Caco-2 (cell line): ENCODE measurements around the gene TIMP4. TPM values are rescaled to one million over a fixed set of nuclear protein-coding genes. Genes with fewer than 3 reads are reported as not detected.
A peak's percentile ranks its signal among the peaks of the same experiment; 100 is the strongest.

Experiments used
- BruUV-seq: library from RNA; stranded (reverse); fragments of 400-500 nt; replicated peaks from 2 replicates; lab custom pipeline; 2021; lab: Mats Ljungman, UMichigan
- CTCF ChIA-PET: fragments of 300-600 bp; sonication (Branson Sonifier 250); formaldehyde crosslinking; loops from one replicate; lab custom pipeline; 2022; ENCODE audit warnings: antibody characterized with exemption; lab: Charles Lee
- POLR2A ChIA-PET: fragments of 300-600 bp; sonication (Branson Sonifier 250); formaldehyde crosslinking; loops from one replicate; lab custom pipeline; 2022; ENCODE audit warnings: antibody characterized with exemption; lab: Charles Lee
- DNase-seq, 2 experiments: peaks; one replicate each; pipeline versions ENCODE4 v3.0.0 to v3.0.0-alpha.2; 2020 to 2022
- H3K27me3 ChIP-seq: replicated peaks from 2 replicates; pipeline ENCODE4 v1.6.0; 2011; ENCODE audit warnings: low read length; ENCODE audit not compliant: control insufficient read depth, insufficient read depth
- H3K36me3 ChIP-seq: 2 replicates; pipeline ENCODE4 v1.5.1; 2011; ENCODE audit warnings: low read length; ENCODE audit not compliant: control insufficient read depth, insufficient read depth
- H3K4me1 ChIP-seq: fragments of 250-450 bp; sonication (Bioruptor Pico); 2 replicates; pipeline ENCODE4 v1.5.1; 2020; ENCODE audit warnings: mild to moderate bottlenecking
- H3K4me3 ChIP-seq: 2 replicates; pipeline ENCODE4 v1.5.1; 2011; ENCODE audit warnings: low read depth, mild to moderate bottlenecking, control low read depth, low read length
- H3K9me3 ChIP-seq: fragments of 250-450 bp; sonication (Bioruptor Pico); 2 replicates; pipeline ENCODE4 v1.5.1; 2020; ENCODE audit warnings: mild to moderate bottlenecking, moderate library complexity
- H3K27ac Mint-ChIP-seq: one replicate; pipeline ENCODE4 v1.8.0; 2022; ENCODE audit warnings: mixed read lengths; ENCODE audit not compliant: unreplicated experiment
- H3K27me3 Mint-ChIP-seq: one replicate; pipeline ENCODE4 v1.8.0; 2022; ENCODE audit warnings: mixed read lengths; ENCODE audit not compliant: insufficient read depth, unreplicated experiment
- H3K36me3 Mint-ChIP-seq: one replicate; pipeline ENCODE4 v1.8.0; 2022; ENCODE audit warnings: mild to moderate bottlenecking, mixed read lengths; ENCODE audit not compliant: insufficient read depth, unreplicated experiment
- H3K4me1 Mint-ChIP-seq: one replicate; pipeline ENCODE4 v1.8.0; 2022; ENCODE audit warnings: low read depth, mixed read lengths; ENCODE audit not compliant: unreplicated experiment
- H3K4me3 Mint-ChIP-seq: one replicate; pipeline ENCODE4 v1.8.0; 2022; ENCODE audit warnings: mild to moderate bottlenecking, moderate library complexity, mixed read lengths; ENCODE audit not compliant: unreplicated experiment
- H3K9me3 Mint-ChIP-seq: one replicate; pipeline ENCODE4 v1.8.0; 2022; ENCODE audit warnings: mixed read lengths; ENCODE audit not compliant: unreplicated experiment
- CTCF ChIP-seq, 2 experiments: fragments of 200-600 bp in 1 of 2; IDR thresholded peaks; 1 replicate in 1 of 2; 2 replicates in 1 of 2; pipeline versions ENCODE4 v1.5.1 to v1.8.0; 2011 to 2022; ENCODE audit warnings: antibody characterized with exemption in 1 of 2, control low read depth in 1 of 2, inconsistent platforms in 1 of 2, low read depth in 1 of 2, low read length in 1 of 2, mild to moderate bottlenecking in 1 of 2, moderate library complexity in 1 of 2; ENCODE audit not compliant: insufficient read depth in 1 of 2, severe bottlenecking in 1 of 2, unreplicated experiment in 1 of 2
- intact Hi-C: fragments of 100-400 bp; cut with micrococcal nuclease; formaldehyde crosslinking; loops from one replicate; pipeline ENCODE4 v1.10.0; 2022; ENCODE audit not compliant: unreplicated experiment
- total RNA-seq: library from RNA; stranded (reverse); gene quantifications from 2 replicates; pipeline ENCODE4 v1.2.3, GENCODE V29; 2022

Gene TIMP4
- total RNA-seq, 1 experiment from 2014 or later = 1.4 TPM

DNA sequence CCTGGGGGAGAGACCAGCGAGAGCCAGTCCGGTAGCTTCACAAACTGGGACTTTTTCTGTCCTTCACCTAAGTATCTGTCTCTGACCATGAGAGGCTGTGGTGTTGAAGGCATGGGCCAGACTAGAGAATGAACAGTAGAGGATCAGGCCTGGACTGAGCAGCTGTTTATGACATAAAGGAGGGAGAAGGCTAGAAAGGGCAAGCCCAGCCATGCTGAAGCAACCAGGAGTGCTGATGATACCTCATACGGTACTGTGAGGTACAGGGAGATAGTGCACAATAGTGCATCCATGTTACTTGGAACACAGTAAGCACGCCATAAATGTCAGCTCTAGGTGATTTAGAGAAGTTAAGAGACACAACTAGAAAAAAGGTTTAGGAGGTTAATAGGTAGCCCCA lies 22.6 kb upstream of the TIMP4 start:
- H3K4me1 ChIP-seq = peaks cover 11% of the 10 kb centered on the region; the same call in 1 of the 2 replicates
- no peak overlapping the region for H3K4me3 ChIP-seq
- H3K9me3 Mint-ChIP-seq = no peaks in the 10 kb centered on the region
- H3K27me3 ChIP-seq = no peaks in the 10 kb centered on the region
- no peak for DNase-seq
- H3K4me1 Mint-ChIP-seq = peaks cover 6% of the 10 kb centered on the region
- no peaks in the 10 kb centered on the region for H3K27me3 Mint-ChIP-seq
- H3K36me3 Mint-ChIP-seq = no peaks in the 10 kb centered on the region
- peak overlapping the region; percentile 38 for H3K27ac Mint-ChIP-seq
- CTCF ChIA-PET = no interaction called here
- H3K4me3 Mint-ChIP-seq = no peak overlapping the region
- POLR2A ChIA-PET = no interaction called here
- TF ChIP-seq CTCF (IDR thresholded peaks at IDR 0.05; ENCODE audit: insufficient read depth in 1 of 2, low read depth in 1 of 2, low read length in 1 of 2, severe bottlenecking in 1 of 2, unreplicated experiment in 1 of 2) = no peak
- intact Hi-C loops = loop anchor here (5.0 kb wide), 1 partner anchor 51 kb away; no protein-coding TSS in a partner anchor
- H3K36me3 ChIP-seq = no peaks in the 10 kb centered on the region
- no TSS peak for BruUV-seq
- no peaks in the 10 kb centered on the region for H3K9me3 ChIP-seq

GRCh38 chr3:12180631-12181030 lies 21.9 kb upstream of the TIMP4 start:
- Histone ChIP-seq H3K9me3 (no peaks in the 10 kb centered on the region), H3K27me3 (no peaks in the 10 kb centered on the region), H3K36me3 (no peaks in the 10 kb centered on the region), H3K4me1 (peaks cover 14% of the 10 kb centered on the region), H3K4me3 (no peak overlapping the region)
- H3K36me3 Mint-ChIP-seq = no peaks in the 10 kb centered on the region
- H3K27me3 Mint-ChIP-seq = no peaks in the 10 kb centered on the region
- POLR2A ChIA-PET = no interaction called here
- H3K4me3 Mint-ChIP-seq = no peak overlapping the region
- DNase-seq = no peak
- no peak for TF ChIP-seq CTCF (IDR thresholded peaks at IDR 0.05; ENCODE audit: insufficient read depth in 1 of 2, low read depth in 1 of 2, low read length in 1 of 2, severe bottlenecking in 1 of 2, unreplicated experiment in 1 of 2)
- CTCF ChIA-PET = no interaction called here
- no peaks in the 10 kb centered on the region for H3K9me3 Mint-ChIP-seq
- no TSS peak for BruUV-seq
- H3K27ac Mint-ChIP-seq = no peak overlapping the region
- intact Hi-C loops = loop anchor here (5.0 kb wide), 1 partner anchor 52 kb away; no protein-coding TSS in a partner anchor
- peaks cover 6% of the 10 kb centered on the region for H3K4me1 Mint-ChIP-seq

- no peak for TF ChIP-seq CTCF (IDR thresholded peaks at IDR 0.05; ENCODE audit: insufficient read depth in 1 of 2, low read depth in 1 of 2, low read length in 1 of 2, severe bottlenecking in 1 of 2, unreplicated experiment in 1 of 2)
- no peaks in the 10 kb centered on the region for H3K9me3 Mint-ChIP-seq
- H3K36me3 Mint-ChIP-seq = no peaks in the 10 kb centered on the region
- BruUV-seq = no TSS peak
- CTCF ChIA-PET = no interaction called here
- Histone ChIP-seq H3K9me3 (no peaks in the 10 kb centered on the region), H3K4me1 (peaks cover 14% of the 10 kb centered on the region), H3K27me3 (no peaks in the 10 kb centered on the region), H3K36me3 (no peaks in the 10 kb centered on the region), H3K4me3 (no peak overlapping the region)
- H3K4me1 Mint-ChIP-seq = peaks cover 6% of the 10 kb centered on the region
- H3K4me3 Mint-ChIP-seq = no peak overlapping the region
- intact Hi-C loops = loop anchor here (5.0 kb wide), 1 partner anchor 52 kb away; no protein-coding TSS in a partner anchor
- POLR2A ChIA-PET = no interaction called here
- H3K27me3 Mint-ChIP-seq = no peaks in the 10 kb centered on the region
- no peak overlapping the region for H3K27ac Mint-ChIP-seq
- no peak for DNase-seq
Measured at GRCh38 chr3:12180218-12180617, 21.5 kb upstream of the TIMP4 start.
